ENCODE data around the gene HAUS7. TPM values are rescaled to one million over a fixed set of nuclear protein-coding genes. Genes with fewer than 3 reads are reported as not detected.
A peak's percentile ranks its signal among the peaks of the same experiment; 100 is the strongest.

HAUS7 gene
- 15.8 and 36.2 TPM in 2 replicates for total RNA-seq
- 18.7 TPM for polyA plus RNA-seq (2012)

DNA sequence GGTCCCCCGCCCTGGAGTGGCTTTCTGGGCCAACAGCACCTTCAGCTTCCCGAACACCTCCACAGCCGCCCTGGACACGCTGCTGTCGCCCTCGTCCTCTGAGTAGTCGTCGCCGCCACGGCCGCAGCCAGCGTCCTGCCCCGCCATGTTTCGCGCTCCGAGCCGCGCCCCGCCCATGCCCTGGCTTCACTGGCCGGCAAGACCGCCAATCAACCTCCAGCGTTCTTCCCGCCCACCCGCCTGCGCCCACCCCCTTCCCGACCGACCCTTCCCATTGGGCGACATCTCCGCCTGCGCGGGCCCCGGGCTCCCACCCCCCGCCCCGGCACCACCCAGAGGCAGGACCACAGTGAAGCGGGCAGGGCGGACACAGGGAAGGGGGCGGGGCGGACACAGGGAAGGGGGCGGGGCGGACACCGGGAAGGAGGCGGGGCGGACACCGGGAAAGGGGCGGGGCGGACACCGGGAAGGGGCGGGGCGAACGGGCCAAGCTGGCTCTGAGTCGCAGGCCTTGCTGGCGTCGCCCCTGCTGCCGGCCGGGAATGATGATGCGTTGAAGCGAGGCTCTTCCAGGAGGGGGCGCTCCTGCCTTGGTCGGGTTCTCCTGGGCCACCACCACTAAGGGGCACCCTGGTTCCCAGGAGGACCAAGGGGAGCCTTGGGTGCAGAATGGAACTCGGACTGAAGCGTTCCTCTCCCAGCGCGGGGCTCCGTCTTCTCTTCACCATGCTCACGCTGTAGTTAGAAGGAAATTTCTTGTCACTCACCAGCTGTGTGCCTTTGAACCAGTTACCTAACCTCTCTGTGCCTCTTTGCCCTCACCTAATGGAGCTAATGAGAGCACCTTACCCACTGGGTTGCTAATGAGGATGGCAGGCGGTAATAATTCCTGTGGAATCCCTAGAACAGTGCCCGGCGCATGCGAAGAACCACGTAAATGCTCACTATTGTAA lies at the start of gene HAUS7:
HAUS7 (minus strand) TSS at position 166 of the 953 bp plus-strand sequence; CDS start at position 147, 19 bp downstream.
- DNase-seq (ENCODE audit: low read depth) = peak; percentile 84

- DNase-seq (ENCODE audit: low read depth) = no peak
These were observed 49.4 kb upstream of the HAUS7 start for GRCh38 chrX:153519569-153520286.

GRCh38 chrX:153517946-153518834 lies 47.8 kb upstream of the HAUS7 start:
- DNase-seq (ENCODE audit: low read depth) = no peak

DNA sequence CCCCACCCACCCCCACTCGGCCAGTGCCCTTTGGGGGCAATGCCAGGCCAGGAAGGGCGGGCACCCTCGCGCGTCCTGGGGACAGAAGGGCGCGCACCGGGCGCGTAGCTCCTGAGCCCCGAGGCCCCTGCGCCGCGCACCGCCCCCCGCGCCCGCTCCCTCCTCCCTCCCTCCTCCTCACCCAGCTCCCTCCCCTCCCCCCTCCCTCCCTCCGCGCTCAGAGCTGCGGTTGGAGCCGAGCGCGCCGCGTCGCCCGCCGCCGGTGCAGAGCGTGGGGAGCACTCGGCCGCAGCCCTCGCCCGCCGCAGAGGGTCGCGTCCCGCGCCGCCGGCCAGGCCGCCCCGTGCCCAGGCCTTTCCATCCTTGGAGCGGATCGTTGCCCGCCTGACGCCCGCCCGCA lies 47.0 kb upstream of the HAUS7 start, which contains the start of gene ATP2B3:
ATP2B3 (plus strand) TSS at position 220 of the 400 bp plus-strand sequence. CDS start 18,606 bp downstream, outside the sequence.
- DNase-seq (ENCODE audit: low read depth) = no peak

GRCh38 chrX:153516073-153516472 lies 45.7 kb upstream of the HAUS7 start:
- DNase-seq (ENCODE audit: low read depth) = no peak

DNA sequence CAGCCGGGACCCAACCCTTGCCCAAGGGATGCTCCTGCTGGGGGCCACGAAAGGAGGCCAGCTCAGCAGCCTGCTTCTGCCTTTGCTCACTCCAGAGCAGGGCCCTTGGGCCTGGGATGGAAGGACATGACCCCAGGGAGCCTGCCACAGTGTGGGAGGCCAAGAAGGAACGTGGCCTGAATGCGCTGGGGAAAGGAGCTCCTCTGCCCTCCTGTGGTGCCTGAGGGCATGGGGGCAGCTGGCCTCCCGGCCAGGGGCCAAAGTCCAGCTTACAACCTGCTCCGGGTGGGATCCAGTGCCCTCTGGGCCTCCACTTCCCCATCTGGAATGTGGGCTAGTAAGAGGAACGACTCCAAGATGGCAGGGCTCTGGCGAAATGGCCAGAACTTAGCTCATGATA lies 45.1 kb upstream of the HAUS7 start:
- DNase-seq (ENCODE audit: low read depth) = no peak

DNA sequence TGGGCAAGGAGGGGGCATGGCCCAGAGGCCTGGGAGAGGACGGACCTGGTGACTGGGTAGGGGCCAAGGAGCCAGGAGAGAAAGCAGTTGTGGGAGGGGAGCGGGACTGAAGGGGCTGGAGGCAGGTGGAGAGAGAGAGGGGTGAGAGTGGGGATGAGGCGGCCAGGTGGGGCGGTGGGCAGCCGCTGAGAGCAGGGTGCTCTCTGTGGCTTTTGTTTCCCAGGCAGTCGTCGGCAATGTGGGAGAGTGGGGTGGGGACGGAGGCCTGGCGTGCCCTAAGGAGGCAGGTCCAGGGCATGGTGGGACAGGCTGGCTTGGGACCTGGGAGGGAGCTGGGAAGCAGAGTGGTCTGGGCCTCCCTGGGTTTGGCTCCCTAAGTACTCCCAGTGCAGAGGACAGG lies 43.9 kb upstream of the HAUS7 start:
- DNase-seq (ENCODE audit: low read depth) = no peak

DNA sequence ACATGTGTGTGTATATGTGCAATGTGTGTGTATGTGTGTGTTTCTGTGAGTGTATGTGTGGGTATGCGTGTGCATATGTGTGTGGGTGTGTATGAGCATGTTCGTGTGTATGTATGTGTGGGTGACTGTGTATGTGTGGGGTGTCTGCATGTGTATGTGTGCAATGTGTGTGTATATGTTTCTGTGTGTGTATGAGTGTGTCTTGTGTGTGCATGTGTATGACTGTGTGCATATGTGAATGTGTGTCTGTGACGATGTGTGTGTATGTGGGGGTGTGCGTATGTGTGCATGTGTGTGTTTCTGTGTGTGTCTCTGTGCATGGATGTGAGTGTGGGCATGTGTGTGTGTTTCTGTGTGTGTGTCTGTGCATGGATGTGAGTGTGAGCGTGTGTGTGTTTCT lies 42.9 kb upstream of the HAUS7 start:
- DNase-seq (ENCODE audit: low read depth) = no peak

DNA sequence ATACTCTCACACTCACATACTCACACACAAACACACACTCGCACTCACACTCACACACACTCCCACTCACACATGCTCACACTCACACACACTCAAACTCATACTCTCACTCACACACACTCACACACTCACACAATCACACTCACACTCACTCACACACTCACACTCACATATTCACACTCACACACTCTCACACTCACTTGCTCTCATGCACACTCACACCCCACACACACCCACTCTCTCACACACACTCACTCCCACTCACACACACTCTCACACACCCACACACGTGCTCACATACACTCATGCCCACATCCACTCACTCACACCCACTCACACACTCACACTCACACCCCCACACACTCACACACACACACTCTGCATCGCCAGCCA lies 42.1 kb upstream of the HAUS7 start:
- DNase-seq (ENCODE audit: low read depth) = no peak

- DNase-seq (ENCODE audit: low read depth) = no peak
These were observed 41.6 kb upstream of the HAUS7 start for GRCh38 chrX:153511784-153512500.

GRCh38 chrX:153510383-153510782 lies 40.0 kb upstream of the HAUS7 start:
- no peak for DNase-seq (ENCODE audit: low read depth)

GRCh38 chrX:153509592-153509991 lies 39.2 kb upstream of the HAUS7 start:
- DNase-seq (ENCODE audit: low read depth) = no peak

- peak; percentile 72 for DNase-seq (ENCODE audit: low read depth)
These were observed 37.3 kb upstream of the HAUS7 start for GRCh38 chrX:153507484-153508178.

DNA sequence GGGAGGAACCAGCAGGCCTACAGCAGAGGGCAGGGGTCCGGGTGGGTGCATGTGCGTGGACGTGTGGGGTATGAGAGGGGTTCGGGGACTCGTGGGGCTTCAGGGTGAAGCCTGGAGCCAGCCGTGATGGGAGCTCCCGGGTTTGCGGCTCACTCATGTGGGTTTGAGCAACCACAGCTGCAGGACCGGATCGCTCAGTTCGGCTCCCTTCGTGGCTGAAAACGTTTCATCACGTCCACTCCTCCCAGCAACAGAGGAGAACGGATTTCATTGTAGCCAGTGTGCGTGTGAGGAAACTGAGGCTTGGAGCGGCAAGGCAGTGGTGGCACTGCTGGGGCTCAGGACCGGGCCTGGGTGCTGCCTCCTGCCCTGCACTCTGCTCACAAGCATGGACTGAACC lies 35.0 kb upstream of the HAUS7 start:
- no peak for DNase-seq (ENCODE audit: low read depth)

DNA sequence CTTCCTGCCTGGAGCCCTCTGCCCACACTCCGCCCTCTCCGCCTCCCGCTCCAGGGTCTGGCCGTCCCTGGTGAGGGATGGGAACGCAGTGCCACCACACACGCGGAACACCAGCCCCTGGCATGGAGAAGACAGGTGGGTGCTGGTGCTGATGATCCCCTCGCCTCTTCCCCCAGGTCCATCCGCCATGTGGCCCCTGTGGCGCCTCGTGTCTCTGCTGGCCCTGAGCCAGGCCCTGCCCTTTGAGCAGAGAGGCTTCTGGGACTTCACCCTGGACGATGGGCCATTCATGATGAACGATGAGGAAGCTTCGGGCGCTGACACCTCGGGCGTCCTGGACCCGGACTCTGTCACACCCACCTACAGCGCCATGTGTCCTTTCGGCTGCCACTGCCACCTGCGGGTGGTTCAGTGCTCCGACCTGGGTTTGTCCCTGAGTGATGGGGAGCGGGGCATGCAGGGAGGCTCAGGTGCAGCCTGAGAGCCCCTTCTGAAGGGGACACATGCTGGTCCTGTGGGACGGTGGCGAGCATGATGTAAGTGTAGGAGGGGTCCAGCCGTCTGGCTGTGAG lies 34.2 kb upstream of the HAUS7 start:
- no peak for DNase-seq (ENCODE audit: low read depth)

- DNase-seq (ENCODE audit: low read depth) = no peak
These were observed 32.4 kb upstream of the HAUS7 start for GRCh38 chrX:153502796-153503195.

- DNase-seq (ENCODE audit: low read depth) = no peak
These were observed 31.8 kb upstream of the HAUS7 start for GRCh38 chrX:153502131-153502530.

- no peak for DNase-seq (ENCODE audit: low read depth)
These were observed 31.2 kb upstream of the HAUS7 start for GRCh38 chrX:153501530-153501929.

DNA sequence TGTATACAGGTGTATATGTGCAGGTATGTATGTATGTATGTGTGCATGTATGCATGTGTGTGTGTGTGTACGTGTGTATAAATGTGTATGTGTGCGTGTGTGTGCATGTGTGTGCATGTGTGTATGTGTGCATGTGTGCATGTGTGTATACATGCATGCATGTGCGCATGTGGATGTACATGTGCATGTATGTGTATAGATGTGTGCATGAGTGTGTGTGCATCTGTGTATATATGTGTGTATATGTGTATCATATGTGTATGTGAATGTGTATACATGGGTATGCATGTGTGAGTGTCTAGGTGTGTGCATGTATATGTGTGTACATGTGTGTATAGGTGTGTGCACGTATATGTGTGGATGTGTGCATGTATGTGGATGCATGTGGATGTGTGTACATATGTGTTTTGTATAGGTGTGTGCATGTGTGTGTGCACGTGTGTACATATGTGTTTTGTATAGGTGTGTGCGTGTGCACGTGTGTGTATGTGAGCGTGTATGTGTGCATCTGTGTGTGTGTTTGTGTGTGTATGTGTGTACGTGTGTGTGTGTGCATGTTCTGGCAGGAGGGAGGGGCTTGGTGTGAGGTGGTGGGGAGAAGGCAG lies 30.4 kb upstream of the HAUS7 start:
- DNase-seq (ENCODE audit: low read depth) = no peak
